Loucy (cell line): ENCODE results near the gene ASS1.

ENCODE experiments used
- CTCF ChIP-seq: fragments of 200-600 bp; sonication (generic); conservative IDR thresholded peaks from 2 replicates; pipeline ENCODE4 v1.5.1; 2014; ENCODE audit warnings: mild to moderate bottlenecking, antibody characterized with exemption, low read length
- EZH2phosphoT487 ChIP-seq: fragments of 200-600 bp; IDR thresholded peaks from 2 replicates; pipeline ENCODE4 v1.6.1; 2018; ENCODE audit warnings: antibody characterized with exemption, mild to moderate bottlenecking, moderate library complexity, borderline replicate concordance

GRCh38 chr9:130466537-130467217 is 21.9 kb downstream of the ASS1 start:
- no peak for TF ChIP-seq CTCF
- TF ChIP-seq EZH2phosphoT487: no peak
